Measurements from ENCODE around the gene KAZN.

- TF ChIP-seq, protein P1, sequence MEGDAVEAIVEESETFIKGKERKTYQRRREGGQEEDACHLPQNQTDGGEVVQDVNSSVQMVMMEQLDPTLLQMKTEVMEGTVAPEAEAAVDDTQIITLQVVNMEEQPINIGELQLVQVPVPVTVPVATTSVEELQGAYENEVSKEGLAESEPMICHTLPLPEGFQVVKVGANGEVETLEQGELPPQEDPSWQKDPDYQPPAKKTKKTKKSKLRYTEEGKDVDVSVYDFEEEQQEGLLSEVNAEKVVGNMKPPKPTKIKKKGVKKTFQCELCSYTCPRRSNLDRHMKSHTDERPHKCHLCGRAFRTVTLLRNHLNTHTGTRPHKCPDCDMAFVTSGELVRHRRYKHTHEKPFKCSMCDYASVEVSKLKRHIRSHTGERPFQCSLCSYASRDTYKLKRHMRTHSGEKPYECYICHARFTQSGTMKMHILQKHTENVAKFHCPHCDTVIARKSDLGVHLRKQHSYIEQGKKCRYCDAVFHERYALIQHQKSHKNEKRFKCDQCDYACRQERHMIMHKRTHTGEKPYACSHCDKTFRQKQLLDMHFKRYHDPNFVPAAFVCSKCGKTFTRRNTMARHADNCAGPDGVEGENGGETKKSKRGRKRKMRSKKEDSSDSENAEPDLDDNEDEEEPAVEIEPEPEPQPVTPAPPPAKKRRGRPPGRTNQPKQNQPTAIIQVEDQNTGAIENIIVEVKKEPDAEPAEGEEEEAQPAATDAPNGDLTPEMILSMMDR (IDR thresholded peaks at IDR 0.05) = no peak
- no peak for TF ChIP-seq POLR2A (IDR thresholded peaks at IDR 0.05)
Observed at GRCh38 chr1:15125101-15125745, 526.7 kb downstream of the KAZN start.
